T-helper 2 cell treated with Interferon-gamma antibody and Interleukin-4, amounts not matched to agents 100 ng/mL and 5 ng/mL, for 36 hours (primary cell): Measurements from ENCODE around the gene ZFYVE28. TPM values are rescaled to one million over a fixed set of nuclear protein-coding genes. Genes with fewer than 3 reads are reported as not detected.

Experiments used
- intact Hi-C: fragments of 100-400 bp; cut with micrococcal nuclease; formaldehyde crosslinking; loops from one replicate; pipeline ENCODE4 v1.15.1; 2023
- total RNA-seq: library from RNA; stranded (reverse); gene quantifications from 2 replicates; pipeline ENCODE4 v1.2.3, GENCODE V29; 2022

Gene ZFYVE28
- total RNA-seq, 1 donor from 2014 or later = 17.3 TPM

- intact Hi-C loops = no loop called here
These were observed 62.0 kb downstream of the ZFYVE28 start for GRCh38 chr4:2356123-2357069.

- intact Hi-C loops = no loop called here
These were observed 63.7 kb downstream of the ZFYVE28 start for GRCh38 chr4:2354760-2355159.

GRCh38 chr4:2354118-2354517 lies 64.3 kb downstream of the ZFYVE28 start:
- intact Hi-C loops = no loop called here

- intact Hi-C loops = no loop called here
These were observed 65.0 kb downstream of the ZFYVE28 start for GRCh38 chr4:2353222-2354107.

- intact Hi-C loops = no loop called here
These were observed 65.7 kb downstream of the ZFYVE28 start for GRCh38 chr4:2352729-2353221.

- intact Hi-C loops = no loop called here
These were observed 66.3 kb downstream of the ZFYVE28 start for GRCh38 chr4:2352171-2352570.

- intact Hi-C loops = no loop called here
These were observed 67.5 kb downstream of the ZFYVE28 start for GRCh38 chr4:2350982-2351381.

- intact Hi-C loops = no loop called here
These were observed 69.7 kb downstream of the ZFYVE28 start for GRCh38 chr4:2348786-2349185.

GRCh38 chr4:2347190-2347589 lies 71.3 kb downstream of the ZFYVE28 start:
- intact Hi-C loops = no loop called here

- intact Hi-C loops = no loop called here
These were observed 75.0 kb downstream of the ZFYVE28 start for GRCh38 chr4:2343476-2343875.

GRCh38 chr4:2341911-2342652 lies 76.4 kb downstream of the ZFYVE28 start:
- intact Hi-C loops = no loop called here

GRCh38 chr4:2341261-2341841 lies 77.1 kb downstream of the ZFYVE28 start:
- intact Hi-C loops = no loop called here

- intact Hi-C loops = no loop called here
These were observed 78.0 kb downstream of the ZFYVE28 start for GRCh38 chr4:2340272-2341061.

- intact Hi-C loops = no loop called here
These were observed 78.8 kb downstream of the ZFYVE28 start for GRCh38 chr4:2339458-2340271.

GRCh38 chr4:2338754-2339457 lies 79.5 kb downstream of the ZFYVE28 start:
- intact Hi-C loops = no loop called here

GRCh38 chr4:2337896-2338295 lies 80.5 kb downstream of the ZFYVE28 start:
- intact Hi-C loops = no loop called here

GRCh38 chr4:2337131-2337723 lies 81.2 kb downstream of the ZFYVE28 start:
- intact Hi-C loops = no loop called here

- intact Hi-C loops = no loop called here
These were observed 81.8 kb downstream of the ZFYVE28 start for GRCh38 chr4:2336659-2337058.
